HEK293T (cell line): ENCODE data around the gene SIPA1L3.

Experiments
- BHLHE40 ChIP-seq: fragments of 450-650 bp; IDR thresholded peaks from 2 replicates; pipeline ENCODE4 v1.6.1; 2016; ENCODE audit warnings: mild to moderate bottlenecking, moderate library complexity, borderline replicate concordance
- CTBP1 ChIP-seq: fragments of 450-650 bp; IDR thresholded peaks from 2 replicates; pipeline ENCODE4 v1.6.1; 2016; ENCODE audit warnings: borderline replicate concordance
- ELF4 ChIP-seq: fragments of 450-650 bp; IDR thresholded peaks from 2 replicates; pipeline ENCODE4 v1.6.1; 2017; ENCODE audit warnings: antibody characterized with exemption
- FOXA1 ChIP-seq: fragments of 450-650 bp; IDR thresholded peaks from 2 replicates; pipeline ENCODE4 v1.6.1; 2016; ENCODE audit warnings: mild to moderate bottlenecking
- FOXM1 ChIP-seq: fragments of 450-650 bp; IDR thresholded peaks from 2 replicates; pipeline ENCODE4 v1.6.1; 2017; ENCODE audit warnings: mild to moderate bottlenecking, borderline replicate concordance
- HDGF ChIP-seq: fragments of 450-650 bp; IDR thresholded peaks from 2 replicates; pipeline ENCODE4 v1.6.1; 2017; ENCODE audit warnings: antibody characterized with exemption, borderline replicate concordance
- L3MBTL2 ChIP-seq: fragments of 450-650 bp; conservative IDR thresholded peaks from 2 replicates; pipeline ENCODE4 v1.6.1; 2016; ENCODE audit warnings: mild to moderate bottlenecking
- NFRKB ChIP-seq: fragments of 450-650 bp; IDR thresholded peaks from 2 replicates; pipeline ENCODE4 v1.6.1; 2016; ENCODE audit warnings: mild to moderate bottlenecking, moderate library complexity
- SP1 ChIP-seq: fragments of 450-650 bp; IDR thresholded peaks from 2 replicates; pipeline ENCODE4 v1.6.1; 2017
- SUZ12 ChIP-seq: fragments of 450-650 bp; IDR thresholded peaks from 2 replicates; pipeline ENCODE4 v1.6.1; 2016; ENCODE audit warnings: mild to moderate bottlenecking
- TARDBP ChIP-seq: fragments of 450-650 bp; IDR thresholded peaks from 2 replicates; pipeline ENCODE4 v1.6.1; 2016
- TF ChIP-seq, protein P1 (sequence below): fragments of 450-650 bp; IDR thresholded peaks from 2 replicates; pipeline ENCODE4 v1.6.1; 2016

DNA sequence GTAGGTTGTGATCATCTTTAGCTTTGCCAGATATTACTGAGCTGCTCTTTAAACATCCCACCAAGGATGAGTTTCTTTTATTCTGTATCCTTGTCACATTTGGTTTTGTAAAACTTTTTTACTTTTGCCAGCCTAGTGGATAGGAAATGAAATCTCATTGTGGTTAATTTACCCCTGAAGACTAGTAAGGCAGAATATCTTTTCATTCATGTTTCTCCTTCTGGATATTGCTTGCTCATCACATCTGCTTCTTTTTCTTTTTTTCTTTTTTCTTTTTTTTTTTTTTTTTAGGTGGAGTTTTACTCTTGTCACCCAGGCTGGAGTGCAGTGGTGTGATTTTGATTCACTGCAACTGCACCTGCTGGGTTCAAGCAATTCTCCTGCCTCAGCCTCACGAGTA is 31.3 kb downstream of the SIPA1L3 start:
- TF ChIP-seq NFRKB, result no peak
- TF ChIP-seq BHLHE40, result no peak
- TF ChIP-seq TARDBP, result no peak
- TF ChIP-seq FOXA1, result no peak
- no peak for TF ChIP-seq SP1
- no peak for TF ChIP-seq SUZ12
- no peak for TF ChIP-seq ELF4
- no peak for TF ChIP-seq L3MBTL2
- TF ChIP-seq, protein P1, sequence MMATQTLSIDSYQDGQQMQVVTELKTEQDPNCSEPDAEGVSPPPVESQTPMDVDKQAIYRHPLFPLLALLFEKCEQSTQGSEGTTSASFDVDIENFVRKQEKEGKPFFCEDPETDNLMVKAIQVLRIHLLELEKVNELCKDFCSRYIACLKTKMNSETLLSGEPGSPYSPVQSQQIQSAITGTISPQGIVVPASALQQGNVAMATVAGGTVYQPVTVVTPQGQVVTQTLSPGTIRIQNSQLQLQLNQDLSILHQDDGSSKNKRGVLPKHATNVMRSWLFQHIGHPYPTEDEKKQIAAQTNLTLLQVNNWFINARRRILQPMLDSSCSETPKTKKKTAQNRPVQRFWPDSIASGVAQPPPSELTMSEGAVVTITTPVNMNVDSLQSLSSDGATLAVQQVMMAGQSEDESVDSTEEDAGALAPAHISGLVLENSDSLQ, result no peak
- no peak for TF ChIP-seq CTBP1
- no peak for TF ChIP-seq FOXM1
- TF ChIP-seq HDGF, result no peak
